IPS-11a (cell line): ENCODE measurements around the gene MPST.

Source experiments
- H3K4me3 ChIP-seq: one replicate; pipeline ENCODE4 v1.5.1; 2013; ENCODE audit warnings: low read depth, low read length, control low read depth

MPST gene

DNA sequence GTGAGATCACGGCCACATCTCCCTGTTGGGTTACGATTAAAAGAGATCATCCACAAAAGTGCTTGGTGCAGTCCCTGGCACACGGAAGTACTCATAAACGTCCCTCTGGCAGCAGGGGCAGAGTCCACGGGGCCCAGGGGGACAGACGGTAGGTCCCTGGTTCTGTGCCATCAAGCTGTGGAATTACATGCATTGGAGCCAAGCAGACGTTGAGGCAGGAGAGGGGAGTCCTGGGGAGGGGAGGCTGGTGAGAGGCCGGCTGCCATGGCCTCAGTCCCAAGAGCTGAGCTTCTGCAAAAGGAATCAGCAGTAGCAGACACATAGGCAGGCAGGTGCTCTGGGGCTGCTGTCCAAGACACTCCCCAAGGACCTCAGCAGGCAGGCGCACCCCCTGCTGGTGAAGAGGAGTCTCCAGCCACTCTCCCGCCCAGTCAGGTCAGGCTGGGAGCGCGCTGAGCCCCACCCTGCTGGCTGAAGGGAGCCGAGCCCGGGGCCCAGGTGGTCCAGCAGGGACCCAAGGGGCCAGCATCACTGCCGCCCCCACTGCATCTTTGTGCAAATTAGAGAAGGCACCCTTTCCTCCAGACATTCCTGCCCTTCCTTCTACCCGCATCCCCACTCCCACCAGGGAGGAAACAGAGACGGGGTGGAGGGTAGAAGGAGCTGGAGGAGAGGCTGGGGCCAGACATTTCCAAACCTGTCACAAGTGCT, 24.4 kb downstream of the MPST start:
- H3K4me3 ChIP-seq, result no peak overlapping the region

DNA sequence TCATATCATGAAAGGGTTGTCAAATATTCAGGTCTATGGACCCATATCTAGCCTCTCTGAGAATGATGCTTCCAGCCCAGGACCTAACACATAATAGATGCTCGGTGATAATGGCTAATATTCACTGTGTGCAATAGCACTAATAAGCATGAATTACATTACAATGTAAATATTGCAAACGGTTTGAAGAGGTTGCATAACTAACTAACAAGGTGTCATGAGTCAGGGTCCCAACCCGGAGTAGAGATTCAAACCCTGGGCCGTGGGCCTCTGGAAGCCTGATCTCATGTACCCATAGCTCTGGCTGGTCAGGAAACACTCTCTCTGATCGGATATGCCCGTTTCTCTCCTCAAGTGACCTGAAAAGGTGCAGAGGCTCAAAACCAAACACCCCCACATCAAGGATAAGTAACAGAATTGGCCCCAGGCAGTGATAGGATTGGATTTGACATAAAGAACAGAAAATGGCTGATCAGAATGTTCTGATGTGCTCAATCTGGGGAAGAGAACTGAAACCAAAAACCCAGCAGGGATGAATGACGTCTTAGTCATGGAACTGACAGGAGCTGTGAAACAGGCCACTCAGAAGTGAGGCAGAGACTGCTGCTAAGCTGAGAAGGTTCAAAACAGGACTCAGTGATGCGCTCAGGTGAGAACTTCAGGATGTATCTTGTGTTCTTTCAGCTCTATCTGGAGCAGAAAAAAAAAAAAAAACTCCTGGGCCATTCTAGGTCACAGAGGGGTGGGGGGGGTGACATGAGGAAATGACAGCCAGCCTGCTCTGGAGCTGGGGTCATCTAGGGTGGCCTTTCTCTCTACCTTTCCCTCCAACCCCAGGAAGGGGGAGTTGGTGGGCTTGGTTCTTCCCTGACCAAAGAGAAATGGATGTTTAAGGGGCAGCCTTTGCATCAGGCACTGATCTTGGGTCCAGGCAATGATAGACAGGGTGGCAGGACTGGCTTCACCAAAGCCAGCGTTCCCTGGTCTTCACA, 25.4 kb downstream of the MPST start:
- no peak overlapping the region for H3K4me3 ChIP-seq

DNA sequence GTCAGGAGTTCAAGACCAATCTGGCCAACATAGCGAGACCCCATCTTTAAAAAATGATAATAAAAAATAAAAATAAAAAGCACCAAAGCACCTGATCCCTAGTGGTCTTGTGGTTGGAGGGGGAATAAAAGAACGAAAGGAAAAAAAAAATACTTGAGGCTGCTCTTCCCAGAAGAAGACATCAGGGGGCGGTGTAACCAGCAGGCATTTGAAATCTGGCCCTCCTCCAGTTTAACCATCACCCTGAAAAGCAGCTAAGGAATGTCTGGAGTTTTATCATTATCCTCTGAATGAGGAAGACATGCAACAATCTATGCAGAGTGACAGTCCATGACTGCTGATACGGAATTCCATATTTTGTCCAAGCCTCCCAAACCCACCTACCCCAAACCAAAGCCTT, 26.4 kb downstream of the MPST start:
- no peak overlapping the region for H3K4me3 ChIP-seq

DNA sequence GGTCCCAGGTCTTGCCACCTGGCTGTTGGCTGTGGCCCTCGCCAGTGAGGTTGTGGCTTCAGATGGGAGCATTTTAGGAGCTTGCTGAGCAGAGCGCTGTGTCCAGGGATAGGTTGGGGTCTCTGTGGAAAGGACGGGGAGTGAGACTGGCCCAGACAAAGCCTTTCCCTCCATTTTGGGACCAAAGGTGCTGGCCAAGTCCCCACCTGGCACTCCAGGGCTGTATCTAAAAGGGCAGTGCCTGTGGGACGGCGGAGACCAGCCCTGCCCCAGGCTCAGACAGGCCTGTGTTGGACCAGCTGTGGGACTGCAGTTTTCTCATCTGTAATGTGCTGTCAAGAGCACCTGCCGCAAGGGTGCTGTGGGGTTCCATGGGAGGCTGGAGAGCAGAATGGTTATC, 27.0 kb downstream of the MPST start:
- no peak overlapping the region for H3K4me3 ChIP-seq

DNA sequence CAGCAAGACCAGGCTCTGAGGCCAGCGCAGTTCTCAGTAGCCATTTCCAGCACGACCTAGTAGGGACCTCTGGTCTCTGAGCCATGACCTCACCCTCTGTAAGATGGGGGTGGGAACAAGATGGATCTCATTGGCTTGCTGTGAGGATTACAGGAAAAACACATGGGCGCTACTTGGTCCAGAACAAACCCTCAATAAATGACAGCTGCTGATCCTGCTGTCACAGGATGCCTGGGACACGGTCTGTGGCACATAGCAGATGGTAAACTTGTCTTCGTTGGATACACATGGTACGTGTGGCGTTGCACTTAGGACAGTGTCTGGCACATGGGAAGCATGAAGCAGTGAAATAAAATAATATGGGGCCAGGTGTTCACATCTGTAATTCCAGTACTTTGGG, 27.5 kb downstream of the MPST start:
- no peak overlapping the region for H3K4me3 ChIP-seq

DNA sequence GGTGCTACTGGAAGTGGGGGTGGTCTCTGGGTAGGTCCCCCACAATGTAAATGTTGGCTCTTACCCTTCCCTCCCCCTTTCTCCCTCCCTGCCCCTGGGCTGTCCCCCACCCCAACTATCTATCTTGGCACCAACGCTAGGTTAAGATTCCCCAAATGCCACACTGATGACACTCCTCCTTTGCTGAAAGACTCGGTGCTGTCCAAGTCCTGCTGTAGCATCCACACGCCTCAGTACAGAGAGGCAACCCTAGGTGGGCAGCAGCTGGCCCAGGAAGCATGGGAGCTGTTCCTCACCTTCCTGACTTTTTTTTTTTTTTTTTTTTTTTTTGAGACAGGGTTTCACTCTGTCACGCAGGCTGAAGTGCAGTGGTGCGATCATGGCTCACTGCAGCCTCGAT, 28.6 kb downstream of the MPST start:
- no peak overlapping the region for H3K4me3 ChIP-seq

DNA sequence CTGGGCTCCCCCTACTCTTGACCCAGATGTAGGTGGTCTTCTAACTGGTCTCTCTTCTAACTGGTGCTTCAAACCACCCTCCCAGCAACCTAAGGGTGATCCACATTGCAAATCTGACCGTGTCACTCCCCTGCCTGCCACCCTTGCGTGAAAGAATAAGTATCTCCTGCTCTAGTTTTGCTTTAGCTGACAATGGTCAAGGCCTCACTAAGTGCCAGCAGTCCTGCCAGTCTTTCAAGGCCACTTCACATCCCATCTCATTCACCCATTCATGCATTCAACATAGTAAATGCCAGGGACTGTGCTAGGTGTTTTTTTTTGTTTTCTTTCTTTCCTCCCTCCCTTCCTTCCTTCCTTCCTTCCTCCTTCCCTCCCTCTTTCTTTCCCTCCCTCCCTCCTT, 29.7 kb downstream of the MPST start:
- no peak overlapping the region for H3K4me3 ChIP-seq

DNA sequence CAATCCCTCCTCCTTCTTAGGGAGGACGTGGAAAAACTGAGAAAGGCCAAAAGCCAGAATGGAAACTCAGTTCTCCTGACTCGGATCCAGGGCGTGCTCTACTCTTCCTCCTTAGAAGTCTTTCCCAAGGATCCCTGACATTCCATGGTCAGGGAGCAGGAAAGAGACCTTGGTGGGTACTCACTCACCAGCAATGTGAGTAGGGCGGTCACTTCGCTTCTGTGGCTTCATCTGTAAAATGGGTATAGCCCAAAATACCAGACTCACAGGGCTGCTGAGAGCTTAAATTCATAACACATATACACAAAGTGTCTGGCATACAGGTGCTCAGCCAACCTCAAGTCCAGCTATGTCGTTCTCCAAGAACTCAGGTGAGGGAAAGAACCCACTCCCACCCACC, 31.4 kb downstream of the MPST start:
- H3K4me3 ChIP-seq, result no peak overlapping the region

DNA sequence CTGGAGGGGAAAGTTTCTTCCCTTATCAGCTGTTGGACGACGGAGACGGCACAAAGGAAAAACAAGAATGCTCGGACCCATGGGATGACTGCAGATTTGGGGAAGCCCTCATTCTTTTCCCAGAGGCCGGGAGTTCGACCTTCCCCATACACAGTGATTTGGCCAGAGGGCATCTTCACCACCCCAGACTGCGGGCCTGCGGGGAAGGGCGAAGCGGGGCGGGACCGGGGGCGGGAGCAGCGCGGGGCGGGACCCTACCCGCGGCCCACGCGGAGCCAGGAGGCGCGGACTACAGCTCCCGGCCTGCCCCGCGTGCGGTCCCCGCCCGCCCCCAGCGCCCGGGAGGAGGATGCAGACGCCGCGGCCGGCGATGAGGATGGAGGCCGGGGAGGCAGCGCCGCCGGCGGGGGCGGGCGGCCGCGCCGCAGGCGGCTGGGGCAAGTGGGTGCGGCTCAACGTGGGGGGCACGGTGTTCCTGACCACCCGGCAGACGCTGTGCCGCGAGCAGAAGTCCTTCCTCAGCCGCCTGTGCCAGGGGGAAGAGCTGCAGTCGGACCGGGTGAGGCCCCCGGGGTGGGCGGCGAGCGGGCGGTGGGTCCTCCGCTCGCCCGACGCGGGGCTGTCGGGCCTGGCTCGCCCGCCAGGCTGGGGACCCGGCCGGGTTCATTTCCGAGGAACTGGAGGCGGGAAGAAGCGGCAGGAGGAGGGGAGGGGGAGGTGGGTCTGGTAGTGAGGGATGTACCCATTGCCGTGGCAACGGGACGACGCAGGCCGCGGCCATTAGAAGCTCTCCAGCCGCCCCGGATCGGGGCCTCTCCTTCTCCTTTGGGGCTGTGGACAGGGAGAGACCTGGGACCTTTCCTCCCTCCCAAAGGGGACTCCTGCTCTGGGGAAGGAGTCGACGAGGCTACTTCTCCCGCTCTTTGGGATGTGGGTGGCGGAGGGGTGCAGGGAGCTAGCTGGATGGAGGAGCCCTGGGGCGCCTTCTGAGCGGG, 32.1 kb downstream of the MPST start, which contains the start of gene KCTD17:
Gene KCTD17, plus strand, starts transcription at position 352 of the 995 bp plus-strand sequence. Its CDS starts 19 bp downstream, at position 371.
- H3K4me3 ChIP-seq, result peak within 1 kb of the TSS; percentile 80

DNA sequence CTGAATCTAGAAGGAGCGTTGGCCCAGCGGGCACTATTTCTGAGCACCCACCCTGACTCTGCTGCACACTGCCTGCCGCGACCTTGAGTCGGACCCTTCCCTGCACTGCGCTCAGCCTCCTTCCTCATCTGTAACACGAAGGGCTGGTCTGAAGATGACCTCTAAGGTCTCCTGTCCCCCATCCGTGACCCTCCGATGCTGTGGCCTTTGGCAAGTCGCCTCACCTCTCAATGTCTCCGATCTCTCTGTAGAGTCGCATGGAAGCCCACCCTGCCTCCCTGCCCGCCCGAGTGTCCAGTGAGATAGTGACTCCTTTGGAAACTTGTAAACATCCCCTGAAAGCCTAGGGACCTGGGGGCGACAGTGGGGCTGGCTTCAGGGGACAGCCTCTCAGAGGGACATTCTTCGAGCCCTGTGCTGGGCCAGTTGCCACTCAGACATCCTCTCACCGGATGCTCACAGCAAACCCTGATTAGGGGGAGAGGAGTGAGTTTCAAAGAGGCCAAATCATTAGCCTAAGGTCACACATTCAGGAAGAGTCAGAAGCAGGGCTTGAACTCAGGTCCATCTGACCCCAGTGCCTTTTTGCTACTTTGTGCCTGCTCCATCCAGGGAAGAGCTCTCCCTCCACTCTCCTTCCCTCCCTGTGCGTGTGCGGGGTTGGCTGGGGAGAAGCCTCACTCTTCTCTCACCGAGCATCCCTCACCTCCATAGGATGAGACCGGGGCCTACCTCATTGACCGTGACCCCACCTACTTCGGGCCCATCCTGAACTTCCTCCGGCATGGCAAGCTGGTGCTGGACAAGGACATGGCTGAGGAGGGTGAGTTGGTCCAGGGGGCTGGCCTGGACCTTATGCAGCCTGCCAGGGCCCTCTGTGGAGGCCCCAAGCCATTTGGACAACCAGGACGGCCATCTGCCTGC, 33.1 kb downstream of the MPST start:
- H3K4me3 ChIP-seq, result peak overlapping the region; percentile 80

DNA sequence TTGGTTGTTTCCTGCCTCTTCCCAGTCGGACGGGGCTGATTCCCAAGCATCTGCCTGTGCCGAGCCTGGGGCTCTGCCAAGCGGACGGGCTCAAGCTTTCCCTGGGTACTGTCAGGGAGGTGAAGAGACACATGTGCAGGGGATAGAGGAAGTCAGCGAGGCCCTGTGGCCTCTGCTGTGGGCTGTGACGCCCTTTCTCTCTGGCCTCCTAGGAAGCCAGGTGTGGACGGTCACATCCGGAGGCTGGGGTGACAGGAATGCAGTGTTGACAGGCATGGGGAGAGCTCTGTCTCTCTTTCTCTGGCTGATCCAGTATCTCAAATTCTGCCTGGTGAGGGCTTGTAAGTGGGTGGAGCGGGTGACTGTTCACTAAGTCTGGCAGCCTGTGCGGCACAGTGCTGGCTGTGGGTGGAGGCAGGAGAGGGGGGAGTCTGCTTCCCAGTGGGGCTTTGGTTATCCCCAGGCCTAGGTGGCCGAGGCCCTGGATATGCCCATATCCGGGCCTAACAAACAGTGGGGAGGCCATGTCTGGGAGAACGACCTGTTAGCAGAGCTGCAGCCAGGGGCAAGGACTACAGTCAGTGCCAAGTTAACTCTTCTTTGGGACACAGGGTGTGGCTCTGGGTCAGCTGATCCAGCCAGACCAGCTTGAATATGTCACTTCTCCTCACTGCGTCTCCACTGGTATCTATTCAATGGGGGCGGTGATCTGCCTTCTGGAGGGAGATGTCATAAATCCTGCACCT, 33.9 kb downstream of the MPST start:
- no peak overlapping the region for H3K4me3 ChIP-seq

DNA sequence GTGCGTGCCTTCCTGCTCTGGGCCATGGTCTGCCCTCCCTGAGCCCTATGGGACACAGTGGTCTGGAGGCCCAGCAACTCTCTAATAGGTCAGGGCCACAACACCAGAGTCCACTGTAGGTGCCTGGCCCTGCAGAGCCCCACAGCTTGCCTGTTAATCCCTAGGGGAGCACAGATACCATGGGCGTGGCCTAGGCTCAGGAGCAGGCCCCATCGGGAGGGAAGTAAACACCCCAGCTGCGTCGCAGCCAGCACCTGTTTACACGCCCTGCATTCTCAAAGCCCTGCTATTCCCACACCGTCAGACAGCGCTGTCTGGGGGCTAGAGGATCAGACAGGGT, 34.5 kb downstream of the MPST start:
- no peak overlapping the region for H3K4me3 ChIP-seq

DNA sequence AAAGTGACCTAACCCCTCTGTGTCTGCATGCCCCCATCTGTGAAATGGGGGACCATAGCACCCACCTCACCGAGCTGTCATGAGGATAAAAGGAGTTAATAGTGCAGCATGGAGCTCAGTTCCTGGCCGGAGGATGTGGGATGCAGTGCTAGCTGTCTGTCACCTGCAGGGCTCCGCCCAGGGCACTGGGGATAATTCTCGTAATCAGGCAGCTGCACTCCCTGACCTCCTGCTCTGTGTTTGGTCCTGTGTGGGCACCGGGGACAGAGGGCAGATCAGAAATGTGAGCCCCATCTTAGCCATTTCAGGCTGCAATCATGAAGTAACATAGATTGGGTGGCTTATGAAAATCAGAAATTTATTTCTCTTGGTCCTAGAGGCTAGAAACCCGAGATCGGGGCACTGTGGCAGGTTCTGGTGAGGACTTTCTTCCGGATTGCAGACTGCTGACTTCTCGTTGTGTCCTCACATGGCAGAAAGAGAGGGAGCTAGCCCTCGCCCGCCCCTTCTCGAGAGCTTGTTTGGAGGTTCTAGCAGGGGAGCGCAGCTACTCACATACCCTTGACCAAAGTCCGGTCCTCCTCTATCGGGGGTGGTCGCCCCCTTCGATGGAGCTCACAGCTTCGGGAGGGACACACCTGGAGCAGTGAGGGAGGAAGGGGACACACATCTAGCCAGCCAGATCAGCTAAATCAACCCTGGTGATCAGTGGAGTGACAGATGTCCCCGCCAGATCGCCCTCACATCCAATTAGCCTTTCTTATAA, 35.2 kb downstream of the MPST start:
- no peak overlapping the region for H3K4me3 ChIP-seq

DNA sequence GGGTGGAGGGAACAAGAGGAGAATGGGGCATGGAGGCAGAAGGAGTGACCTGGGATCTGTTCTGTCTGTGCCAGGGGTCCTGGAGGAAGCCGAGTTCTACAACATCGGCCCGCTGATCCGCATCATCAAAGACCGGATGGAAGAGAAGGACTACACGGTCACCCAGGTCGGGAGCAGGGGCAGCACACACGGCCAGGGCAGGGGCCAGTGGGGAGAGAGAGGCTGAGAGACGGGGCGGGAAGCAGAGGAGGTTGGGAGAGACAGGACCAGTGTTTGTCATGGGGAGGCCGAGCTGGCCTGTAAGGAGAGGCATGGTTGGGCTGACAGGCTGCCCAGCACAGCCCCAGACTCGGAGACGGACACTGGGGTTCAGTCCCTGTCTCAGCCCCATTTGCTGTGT, 36.7 kb downstream of the MPST start:
- H3K4me3 ChIP-seq, result no peak overlapping the region

DNA sequence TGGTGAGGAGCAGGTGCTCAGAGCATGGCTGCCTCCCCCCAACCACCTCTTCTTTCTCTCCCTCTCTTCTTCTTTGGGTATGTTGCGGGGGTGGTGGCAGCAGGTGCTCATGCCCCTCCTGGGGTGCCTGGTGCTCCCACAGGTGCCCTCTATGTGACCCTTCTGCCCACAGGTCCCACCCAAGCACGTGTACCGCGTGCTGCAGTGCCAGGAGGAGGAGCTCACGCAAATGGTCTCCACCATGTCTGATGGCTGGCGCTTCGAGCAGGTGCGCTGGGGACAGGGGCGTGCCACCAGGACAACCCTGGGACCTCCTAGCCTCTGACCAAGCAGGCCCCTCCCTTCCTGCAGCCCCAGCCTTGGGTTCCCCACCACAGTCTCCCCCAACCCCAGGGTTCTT, 37.7 kb downstream of the MPST start:
- no peak overlapping the region for H3K4me3 ChIP-seq

DNA sequence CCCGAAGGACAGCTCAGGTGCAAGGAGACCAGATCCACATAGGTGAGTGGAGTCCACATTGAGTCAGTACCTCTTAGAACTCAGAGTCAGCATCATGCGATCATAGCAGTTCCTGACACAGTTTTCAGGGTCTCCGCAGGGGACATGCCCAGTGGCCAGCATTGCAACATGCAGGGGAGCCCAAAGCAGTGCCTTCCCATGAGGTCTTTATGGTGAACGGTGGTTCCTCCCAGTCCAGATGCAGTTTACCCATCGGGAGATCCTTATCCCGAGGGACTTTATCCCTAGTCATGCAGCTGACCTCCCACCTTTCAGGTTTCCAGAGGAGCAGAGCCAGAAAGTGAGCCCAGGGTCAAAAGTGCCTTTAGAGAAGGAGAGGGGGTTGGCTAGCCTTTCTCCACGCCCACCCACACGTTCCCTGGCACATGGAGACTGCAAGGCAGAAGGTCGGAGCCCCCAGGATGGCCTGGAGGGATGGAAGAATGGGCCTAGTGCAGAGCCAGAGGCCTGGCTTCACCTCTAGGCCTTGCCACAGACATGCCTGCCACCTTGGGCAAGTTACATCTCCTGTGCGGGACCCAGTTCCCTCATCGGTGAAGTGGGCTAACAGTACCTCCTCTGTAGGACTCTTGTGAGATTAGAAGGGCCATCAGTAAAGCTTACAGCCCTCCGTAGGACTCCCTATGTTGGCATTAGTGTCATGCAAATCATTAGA, 38.4 kb downstream of the MPST start:
- H3K4me3 ChIP-seq, result no peak overlapping the region

DNA sequence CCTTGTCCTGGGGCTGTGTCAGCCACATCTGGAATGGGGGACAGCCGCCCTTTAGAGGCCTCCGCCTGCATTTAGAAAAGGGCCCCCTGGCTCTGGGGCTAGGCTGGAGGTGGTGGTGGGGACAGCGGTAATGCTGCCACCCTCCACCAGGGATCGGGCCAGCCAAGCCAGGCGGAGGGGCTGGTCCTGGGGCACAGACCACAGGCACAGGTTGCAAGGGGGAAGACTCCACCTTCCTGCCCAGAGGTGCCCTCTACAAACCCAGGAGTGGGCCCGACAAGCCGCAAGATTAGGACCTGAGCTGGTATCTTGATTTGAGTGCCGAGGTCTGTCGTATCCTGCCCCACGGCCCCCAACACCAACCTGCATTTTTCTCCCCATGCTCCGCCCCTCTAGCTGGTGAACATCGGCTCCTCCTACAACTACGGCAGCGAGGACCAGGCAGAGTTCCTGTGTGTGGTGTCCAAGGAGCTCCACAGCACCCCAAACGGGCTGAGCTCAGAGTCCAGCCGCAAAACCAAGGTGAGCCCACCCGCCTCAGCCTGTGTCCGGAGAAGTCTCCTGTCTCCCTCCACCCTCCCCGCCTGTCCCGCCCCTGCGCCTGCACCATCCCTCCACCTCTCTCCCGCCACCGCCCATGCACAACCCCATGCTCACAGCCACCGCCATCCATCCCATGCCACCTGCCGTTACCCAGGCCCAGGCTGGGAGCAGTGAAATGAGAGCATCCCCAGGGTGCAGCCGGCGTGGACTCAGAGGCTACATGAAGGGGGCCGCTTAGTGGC, 39.6 kb downstream of the MPST start:
- H3K4me3 ChIP-seq, result no peak overlapping the region
